ENCODE results near the gene RBBP4.

GRCh38 chr1:32683397-32683796 is 32.4 kb downstream of the RBBP4 start:
- TF ChIP-seq ZNF785 (tag by site-specific recombination; IDR thresholded peaks at IDR 0.05) = no peak
- TF ChIP-seq ZNF677 (tag by site-specific recombination; IDR thresholded peaks at IDR 0.05) = no peak

All from HEK293 (cell line).